GM12801 (cell line): ENCODE measurements around the gene TTYH1.

Experiments
- CTCF ChIP-seq: IDR thresholded peaks from one replicate; pipeline ENCODE4 v1.5.1; 2011; ENCODE audit warnings: control low read depth; ENCODE audit not compliant: insufficient read length; ENCODE audit errors: extremely low read depth

TTYH1 gene

GRCh38 chr19:54392105-54392504 lies 23.2 kb upstream of the TTYH1 start:
- TF ChIP-seq CTCF, result no peak

- TF ChIP-seq CTCF, result no peak
These were observed 21.9 kb upstream of the TTYH1 start for GRCh38 chr19:54393381-54393780.

- no peak for TF ChIP-seq CTCF
These were observed 19.6 kb upstream of the TTYH1 start for GRCh38 chr19:54395685-54396084.

GRCh38 chr19:54399189-54399588 lies 16.1 kb upstream of the TTYH1 start:
- TF ChIP-seq CTCF, result no peak

- TF ChIP-seq CTCF, result no peak
These were observed 14.4 kb upstream of the TTYH1 start for GRCh38 chr19:54400913-54401312.

- TF ChIP-seq CTCF, result no peak
These were observed 12.2 kb upstream of the TTYH1 start for GRCh38 chr19:54403054-54403453.

- TF ChIP-seq CTCF, result no peak
These were observed 9.6 kb upstream of the TTYH1 start for GRCh38 chr19:54405628-54406027.

GRCh38 chr19:54407780-54408179 lies 7.5 kb upstream of the TTYH1 start:
- TF ChIP-seq CTCF, result no peak
